ENCODE data around the gene INHBC.

The INHBC gene

DNA sequence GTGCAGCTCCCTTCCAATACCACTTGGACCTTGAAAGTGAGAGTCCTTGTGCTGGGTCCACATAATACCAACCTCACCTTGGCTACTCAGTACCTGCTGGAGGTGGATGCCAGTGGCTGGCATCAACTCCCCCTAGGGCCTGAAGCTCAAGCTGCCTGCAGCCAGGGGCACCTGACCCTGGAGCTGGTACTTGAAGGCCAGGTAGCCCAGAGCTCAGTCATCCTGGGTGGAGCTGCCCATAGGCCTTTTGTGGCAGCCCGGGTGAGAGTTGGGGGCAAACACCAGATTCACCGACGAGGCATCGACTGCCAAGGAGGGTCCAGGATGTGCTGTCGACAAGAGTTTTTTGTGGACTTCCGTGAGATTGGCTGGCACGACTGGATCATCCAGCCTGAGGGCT is 14.8 kb downstream of the INHBC start:
- Histone ChIP-seq H3K4me3 (ENCODE audit: insufficient read depth, low read length, poor library complexity, severe bottlenecking) (no peak overlapping the region), H3K27ac (ENCODE audit: low read depth, low read length) (no peak overlapping the region), H3K27me3 (ENCODE audit: low read length) (no peaks in the 10 kb centered on the region), H3K79me2 (ENCODE audit: insufficient read depth, low read length) (no peaks in the 10 kb centered on the region), H3K9ac (ENCODE audit: low read length) (no peak overlapping the region), H3K9me3 (ENCODE audit: insufficient read depth, low read length) (no peaks in the 10 kb centered on the region), H3K36me3 (ENCODE audit: low read length) (no peaks in the 10 kb centered on the region), H4K20me1 (ENCODE audit: low read depth, low read length) (no peaks in the 10 kb centered on the region), H3K4me2 (ENCODE audit: low read depth, low read length, poor library complexity, severe bottlenecking) (no peak overlapping the region), H3K9me2 (replicated peaks; ENCODE audit: insufficient read depth, low read length) (no peaks in the 10 kb centered on the region), H2AFZ (ENCODE audit: low read depth, low read length, severe bottlenecking) (no peak overlapping the region), H3F3A (ENCODE audit: insufficient read depth) (peaks cover 7% of the 10 kb centered on the region; the same call in 1 of the 2 replicates)
- TF ChIP-seq, protein P1, sequence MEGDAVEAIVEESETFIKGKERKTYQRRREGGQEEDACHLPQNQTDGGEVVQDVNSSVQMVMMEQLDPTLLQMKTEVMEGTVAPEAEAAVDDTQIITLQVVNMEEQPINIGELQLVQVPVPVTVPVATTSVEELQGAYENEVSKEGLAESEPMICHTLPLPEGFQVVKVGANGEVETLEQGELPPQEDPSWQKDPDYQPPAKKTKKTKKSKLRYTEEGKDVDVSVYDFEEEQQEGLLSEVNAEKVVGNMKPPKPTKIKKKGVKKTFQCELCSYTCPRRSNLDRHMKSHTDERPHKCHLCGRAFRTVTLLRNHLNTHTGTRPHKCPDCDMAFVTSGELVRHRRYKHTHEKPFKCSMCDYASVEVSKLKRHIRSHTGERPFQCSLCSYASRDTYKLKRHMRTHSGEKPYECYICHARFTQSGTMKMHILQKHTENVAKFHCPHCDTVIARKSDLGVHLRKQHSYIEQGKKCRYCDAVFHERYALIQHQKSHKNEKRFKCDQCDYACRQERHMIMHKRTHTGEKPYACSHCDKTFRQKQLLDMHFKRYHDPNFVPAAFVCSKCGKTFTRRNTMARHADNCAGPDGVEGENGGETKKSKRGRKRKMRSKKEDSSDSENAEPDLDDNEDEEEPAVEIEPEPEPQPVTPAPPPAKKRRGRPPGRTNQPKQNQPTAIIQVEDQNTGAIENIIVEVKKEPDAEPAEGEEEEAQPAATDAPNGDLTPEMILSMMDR (IDR thresholded peaks at IDR 0.05; ENCODE audit: insufficient read depth, low read length, poor library complexity, severe bottlenecking): no peak
- no peak for TF ChIP-seq EZH2phosphoT487 (conservative IDR thresholded peaks at IDR 0.05; ENCODE audit: low read length)

DNA sequence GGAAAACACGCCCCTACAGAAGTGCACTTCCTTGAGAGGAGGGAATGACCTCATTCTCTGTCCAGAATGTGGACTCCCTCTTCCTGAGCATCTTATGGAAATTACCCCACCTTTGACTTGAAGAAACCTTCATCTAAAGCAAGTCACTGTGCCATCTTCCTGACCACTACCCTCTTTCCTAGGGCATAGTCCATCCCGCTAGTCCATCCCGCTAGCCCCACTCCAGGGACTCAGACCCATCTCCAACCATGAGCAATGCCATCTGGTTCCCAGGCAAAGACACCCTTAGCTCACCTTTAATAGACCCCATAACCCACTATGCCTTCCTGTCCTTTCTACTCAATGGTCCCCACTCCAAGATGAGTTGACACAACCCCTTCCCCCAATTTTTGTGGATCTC is 15.5 kb downstream of the INHBC start:
- Histone ChIP-seq H2AFZ (ENCODE audit: low read depth, low read length, severe bottlenecking) (no peak overlapping the region), H3K9ac (ENCODE audit: low read length) (no peak overlapping the region), H3K27me3 (ENCODE audit: low read length) (no peaks in the 10 kb centered on the region), H3K9me3 (ENCODE audit: insufficient read depth, low read length) (no peaks in the 10 kb centered on the region), H3F3A (ENCODE audit: insufficient read depth) (peaks cover 4% of the 10 kb centered on the region; the same call in 1 of the 2 replicates), H3K4me2 (ENCODE audit: low read depth, low read length, poor library complexity, severe bottlenecking) (no peak overlapping the region), H3K4me3 (ENCODE audit: insufficient read depth, low read length, poor library complexity, severe bottlenecking) (no peak overlapping the region), H3K36me3 (ENCODE audit: low read length) (no peaks in the 10 kb centered on the region), H3K27ac (ENCODE audit: low read depth, low read length) (no peak overlapping the region), H3K79me2 (ENCODE audit: insufficient read depth, low read length) (no peaks in the 10 kb centered on the region), H4K20me1 (ENCODE audit: low read depth, low read length) (no peaks in the 10 kb centered on the region), H3K9me2 (replicated peaks; ENCODE audit: insufficient read depth, low read length) (no peaks in the 10 kb centered on the region)
- TF ChIP-seq EZH2phosphoT487 (conservative IDR thresholded peaks at IDR 0.05; ENCODE audit: low read length): no peak
- TF ChIP-seq, protein P1 (IDR thresholded peaks at IDR 0.05; ENCODE audit: insufficient read depth, low read length, poor library complexity, severe bottlenecking): no peak

- Histone ChIP-seq H3K27ac (ENCODE audit: low read depth, low read length) (no peak overlapping the region), H3K4me2 (ENCODE audit: low read depth, low read length, poor library complexity, severe bottlenecking) (no peak overlapping the region), H3F3A (ENCODE audit: insufficient read depth) (no peaks in the 10 kb centered on the region), H3K27me3 (ENCODE audit: low read length) (no peaks in the 10 kb centered on the region), H2AFZ (ENCODE audit: low read depth, low read length, severe bottlenecking) (no peak overlapping the region), H3K9me3 (ENCODE audit: insufficient read depth, low read length) (no peaks in the 10 kb centered on the region), H3K4me3 (ENCODE audit: insufficient read depth, low read length, poor library complexity, severe bottlenecking) (no peak overlapping the region), H3K9ac (ENCODE audit: low read length) (no peak overlapping the region), H4K20me1 (ENCODE audit: low read depth, low read length) (no peaks in the 10 kb centered on the region), H3K79me2 (ENCODE audit: insufficient read depth, low read length) (no peaks in the 10 kb centered on the region), H3K9me2 (replicated peaks; ENCODE audit: insufficient read depth, low read length) (no peaks in the 10 kb centered on the region), H3K36me3 (ENCODE audit: low read length) (no peaks in the 10 kb centered on the region)
- TF ChIP-seq EZH2phosphoT487 (conservative IDR thresholded peaks at IDR 0.05; ENCODE audit: low read length): no peak
- TF ChIP-seq, protein P1 (IDR thresholded peaks at IDR 0.05; ENCODE audit: insufficient read depth, low read length, poor library complexity, severe bottlenecking): no peak
These were observed 16.7 kb downstream of the INHBC start for GRCh38 chr12:57451233-57451778.

Data from SU-DHL-6 (cell line).